GM19351 (cell line): ENCODE results near the gene PPP2R5C.
"Not testable (repeated sequence)": the region's sequence is repeated elsewhere in the genome, so short reads cannot be mapped to it uniquely, and the experiment has no call there.

Source experiments
- ATAC-seq: cut with Tn5 transposase; IDR thresholded peaks from one replicate; pipeline ENCODE4 v1.9.1; 2021; ENCODE audit warnings: mild to moderate bottlenecking, moderate library complexity; ENCODE audit not compliant: unreplicated experiment

Gene PPP2R5C

DNA sequence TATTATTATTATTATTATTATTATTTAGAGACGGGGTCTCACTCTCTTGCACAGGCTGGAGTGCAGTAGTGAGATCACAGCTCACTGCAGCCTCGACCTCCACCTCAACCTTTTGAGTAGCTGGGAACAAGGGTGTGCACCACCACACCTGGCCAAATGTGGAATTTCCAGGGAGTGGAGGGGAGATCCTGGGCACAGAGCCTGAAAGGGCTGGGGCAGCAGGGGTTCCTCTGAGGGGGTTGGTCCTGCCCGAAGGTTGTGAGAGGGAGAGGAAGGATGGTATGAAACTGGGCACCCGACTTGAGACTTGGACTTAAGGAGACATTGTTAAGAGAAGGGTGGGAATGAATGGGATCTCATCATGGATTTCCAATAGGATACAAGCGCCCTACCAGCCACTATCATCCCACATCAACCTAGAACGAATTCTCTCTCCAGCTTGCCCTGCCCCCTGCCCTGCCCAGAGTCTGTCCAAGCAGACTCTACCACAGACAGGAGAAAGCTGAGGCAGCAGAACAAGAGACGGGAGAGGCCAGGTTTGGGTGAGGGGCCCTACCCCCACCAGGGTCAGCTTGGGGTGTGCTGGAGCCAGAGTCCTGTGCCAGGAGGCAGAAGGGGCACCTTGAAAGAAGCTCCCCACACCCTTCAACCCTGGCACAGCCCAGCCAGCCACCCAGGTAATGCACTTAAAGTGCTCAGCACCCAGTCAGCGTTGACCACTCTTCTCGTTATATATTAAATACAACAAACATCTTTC is 200.4 kb downstream of the PPP2R5C start:
- no peak for ATAC-seq

DNA sequence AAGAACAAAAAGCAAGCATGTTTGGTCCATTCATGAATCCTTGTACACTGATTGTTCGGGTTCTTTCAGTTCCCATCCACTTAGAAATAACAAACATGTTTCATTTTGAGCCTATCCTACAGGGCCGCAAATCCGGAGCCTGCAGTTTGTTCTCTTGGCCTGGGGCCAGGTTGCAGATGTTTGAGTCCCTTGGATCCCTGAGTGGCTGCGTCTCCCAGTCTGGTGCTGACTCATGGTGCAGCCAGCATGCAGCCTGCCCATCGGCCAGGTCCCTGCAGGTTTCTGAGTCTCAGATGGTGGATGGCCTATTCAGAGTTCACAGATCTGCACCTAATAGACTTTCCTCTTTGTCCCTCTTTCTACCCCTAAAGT is 201.0 kb downstream of the PPP2R5C start:
- ATAC-seq = no peak

DNA sequence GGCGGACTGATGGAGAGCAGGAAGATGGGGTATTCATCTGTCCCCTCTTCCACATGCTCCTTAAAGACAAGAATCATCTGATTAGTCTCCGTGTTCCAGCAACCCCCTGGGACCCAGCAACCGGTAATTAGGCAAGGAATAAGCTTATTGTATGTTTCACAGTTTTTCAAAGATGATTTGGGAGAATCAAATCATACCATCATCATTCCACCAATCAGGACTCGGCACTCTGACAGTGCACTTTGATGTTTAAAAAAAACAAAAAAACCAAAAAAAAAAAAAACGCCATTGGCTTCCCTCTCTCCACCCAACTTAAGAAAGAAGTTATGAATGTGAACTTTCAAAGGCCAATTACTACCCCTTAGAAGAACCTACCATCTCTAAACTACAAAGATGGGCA is 201.5 kb downstream of the PPP2R5C start:
- no peak for ATAC-seq

DNA sequence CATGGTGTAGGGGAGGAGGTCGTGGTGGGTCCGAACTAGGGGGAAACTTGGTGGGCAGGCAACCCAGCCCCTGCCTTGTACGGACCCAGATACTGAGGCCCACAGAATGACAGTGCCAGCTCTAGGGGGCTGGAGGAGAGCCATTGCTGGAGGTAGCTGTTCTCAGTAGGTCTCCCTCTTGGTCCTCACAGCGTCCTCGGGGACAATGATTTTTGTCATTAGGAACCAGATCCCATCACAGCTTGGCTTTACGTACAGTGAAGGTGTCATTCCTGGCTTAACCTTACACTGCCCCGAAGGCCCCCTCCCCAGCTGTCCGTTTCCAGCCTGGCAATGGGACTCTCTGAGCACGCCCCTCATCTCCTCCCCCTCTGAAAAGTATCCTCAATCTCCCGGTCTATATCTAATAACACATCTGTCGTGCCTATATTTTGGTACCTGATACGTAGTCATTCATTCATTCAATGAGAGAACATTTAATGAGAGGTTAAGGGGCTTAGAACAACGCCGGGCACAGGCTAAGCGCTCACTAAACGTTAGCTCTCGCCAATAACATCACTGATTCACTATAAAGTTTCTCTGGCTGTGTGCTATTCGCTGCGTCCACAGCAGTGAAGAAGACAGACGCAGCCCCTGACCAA is 202.3 kb downstream of the PPP2R5C start:
- ATAC-seq = no peak

DNA sequence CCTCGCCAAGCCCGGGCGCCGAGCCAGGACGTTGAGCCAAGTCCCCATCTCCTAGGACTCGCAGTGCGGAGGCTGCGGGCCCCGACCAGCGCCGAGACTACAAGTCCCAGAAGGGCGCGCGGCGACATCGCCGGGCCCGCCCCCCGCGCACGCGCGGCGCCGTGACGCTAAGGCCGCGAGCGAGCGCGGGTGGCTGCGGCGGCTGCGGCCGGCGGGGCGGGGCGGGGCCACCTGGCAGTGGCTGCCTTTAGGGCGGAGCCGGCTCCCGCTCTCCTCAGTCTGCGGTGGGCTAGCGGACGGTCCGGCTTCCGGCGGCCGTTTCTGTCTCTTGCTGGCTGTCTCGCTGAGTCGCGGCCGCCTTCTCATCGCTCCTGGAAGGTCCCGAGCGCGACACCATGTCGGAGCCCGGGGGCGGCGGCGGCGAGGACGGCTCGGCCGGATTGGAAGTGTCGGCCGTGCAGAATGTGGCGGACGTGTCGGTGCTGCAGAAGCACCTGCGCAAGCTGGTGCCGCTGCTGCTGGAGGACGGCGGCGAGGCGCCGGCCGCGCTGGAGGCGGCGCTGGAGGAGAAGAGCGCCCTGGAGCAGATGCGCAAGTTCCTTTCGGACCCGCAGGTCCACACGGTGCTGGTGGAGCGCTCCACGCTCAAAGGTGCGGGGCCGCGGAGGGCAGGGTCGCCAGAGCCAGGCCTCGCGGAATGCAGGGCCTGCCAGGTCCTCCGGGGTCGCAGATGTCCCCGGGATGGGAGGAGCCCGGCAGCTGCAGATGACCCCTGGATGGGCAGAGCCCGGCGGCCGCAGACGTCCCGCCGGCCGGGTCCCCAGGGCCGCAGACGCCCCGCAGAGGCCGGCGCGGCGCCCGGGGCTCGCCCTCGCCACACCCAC is 203.0 kb downstream of the PPP2R5C start, which contains the start of gene DYNC1H1:
TSS of gene DYNC1H1 (plus strand) at position 277 of the 884 bp plus-strand sequence. CDS start at position 396, 119 bp downstream.
- ATAC-seq = peak; percentile 85

DNA sequence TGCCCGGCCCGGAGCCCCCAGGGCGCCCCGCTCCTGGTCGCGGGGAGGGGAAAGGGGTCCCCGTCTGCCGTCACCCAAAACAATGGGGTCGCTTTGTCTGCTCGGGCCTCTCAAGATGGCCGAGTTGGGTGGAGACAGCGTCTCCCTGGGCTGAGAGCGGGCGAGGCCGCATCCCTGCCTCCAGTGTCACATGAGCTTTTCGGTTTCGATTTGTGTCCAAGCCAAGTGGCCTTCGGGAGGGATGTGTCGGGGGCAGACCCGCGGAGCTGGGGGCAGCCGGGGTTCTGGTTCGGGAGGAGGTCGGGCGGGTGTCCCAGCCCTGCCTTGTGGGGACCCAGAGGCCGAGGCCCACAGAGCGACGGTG is 203.7 kb downstream of the PPP2R5C start:
- peak; percentile 36 for ATAC-seq

DNA sequence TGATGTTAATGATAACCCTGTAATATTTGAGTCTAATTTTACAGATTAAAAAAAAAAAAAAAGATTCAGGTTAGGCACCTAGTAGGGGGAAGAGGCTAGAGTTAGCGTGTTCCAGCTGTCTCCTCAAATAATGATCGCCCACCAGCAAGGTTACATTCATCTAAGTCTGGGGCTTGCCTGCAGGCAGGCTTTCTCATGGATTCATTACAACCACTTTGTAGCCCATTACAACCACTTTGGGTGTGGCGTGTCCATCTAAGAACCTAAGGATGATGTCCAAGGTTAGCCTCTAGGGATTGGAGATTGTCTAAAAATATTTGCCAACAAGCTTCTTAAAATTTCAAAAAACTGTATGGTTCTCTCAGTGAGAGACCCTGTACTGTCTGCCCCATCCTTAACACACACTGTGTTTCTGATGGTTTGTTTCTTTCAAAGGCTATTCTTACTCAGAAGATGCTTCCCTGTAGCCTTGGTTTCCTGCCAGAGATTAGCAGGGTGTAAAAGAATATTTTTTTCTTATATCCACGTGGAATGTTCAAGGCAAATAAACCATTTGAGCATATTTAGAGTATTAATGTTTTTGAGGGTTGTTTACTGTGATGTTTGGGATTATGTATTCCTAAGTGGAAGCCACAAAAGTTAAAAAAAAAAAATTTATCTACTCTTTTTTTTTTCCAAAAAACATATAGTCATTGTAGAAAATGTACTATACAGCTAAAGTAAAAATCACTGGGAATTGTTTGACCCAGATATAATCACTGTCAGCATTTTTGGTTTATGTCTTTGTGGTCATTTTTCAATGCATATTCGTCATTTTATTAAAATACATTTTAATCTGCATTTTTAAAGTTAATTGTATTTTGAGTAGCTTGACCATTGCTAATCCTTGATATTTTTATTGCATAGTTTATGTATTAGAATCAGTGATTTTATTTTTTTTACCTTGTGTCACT is 204.5 kb downstream of the PPP2R5C start:
- ATAC-seq = no peak

DNA sequence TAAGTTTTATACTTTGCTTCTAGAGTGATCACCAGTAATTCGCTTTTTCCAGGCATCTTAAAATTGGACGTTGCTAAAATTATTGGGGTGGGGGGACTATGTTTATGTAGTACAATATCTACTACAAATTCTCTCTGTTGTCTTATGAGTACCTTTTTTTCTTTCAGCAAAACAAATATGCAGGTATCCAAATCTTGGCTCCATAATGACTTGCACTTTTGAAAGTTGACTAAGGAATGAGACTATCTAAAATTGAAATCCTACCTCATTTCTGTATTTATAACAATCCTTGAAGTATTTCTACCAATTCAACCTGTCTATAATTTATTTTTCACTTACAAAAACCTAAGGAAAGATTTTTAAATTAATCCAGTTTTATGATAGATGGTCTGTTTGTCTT is 205.2 kb downstream of the PPP2R5C start:
- ATAC-seq = no peak

DNA sequence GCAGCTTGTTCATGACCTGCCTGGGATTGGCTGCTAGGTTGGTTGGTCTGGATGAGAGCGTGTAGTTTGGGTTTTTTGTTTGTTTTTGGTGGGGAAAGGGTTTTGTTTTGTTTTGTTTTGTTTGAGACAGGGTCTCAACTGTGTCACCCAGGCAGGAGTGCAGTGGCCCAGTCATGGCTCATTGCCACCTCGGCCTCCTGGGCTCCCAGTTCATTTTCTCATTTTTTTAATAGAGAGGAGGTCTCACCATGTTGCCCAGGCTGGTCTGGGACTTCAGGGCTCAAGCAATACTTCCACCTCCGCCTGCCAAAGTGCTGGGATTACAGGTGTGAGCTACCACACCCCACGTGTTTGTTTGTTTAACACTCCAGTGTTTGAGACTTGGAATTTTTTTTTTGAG is 206.7 kb downstream of the PPP2R5C start:
- no peak for ATAC-seq

DNA sequence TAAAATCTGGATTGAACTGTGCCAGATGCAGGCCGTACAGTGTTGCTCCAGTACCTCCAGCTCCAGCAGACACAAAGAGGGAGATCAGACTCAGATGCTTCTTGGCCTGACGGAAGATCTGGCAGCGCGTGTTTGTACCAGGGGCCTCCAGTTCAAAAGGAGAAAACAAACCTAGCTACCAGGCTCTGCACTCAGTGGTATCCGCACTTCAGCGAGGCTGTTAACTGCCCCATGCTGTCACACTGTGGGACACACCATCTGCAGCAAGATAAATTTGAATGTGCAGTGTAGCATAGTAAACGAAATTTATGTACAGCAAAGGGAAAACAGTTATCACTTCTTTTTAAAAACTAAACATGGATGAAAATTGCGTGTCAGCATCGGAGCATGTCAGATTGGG is 208.0 kb downstream of the PPP2R5C start:
- no peak for ATAC-seq

DNA sequence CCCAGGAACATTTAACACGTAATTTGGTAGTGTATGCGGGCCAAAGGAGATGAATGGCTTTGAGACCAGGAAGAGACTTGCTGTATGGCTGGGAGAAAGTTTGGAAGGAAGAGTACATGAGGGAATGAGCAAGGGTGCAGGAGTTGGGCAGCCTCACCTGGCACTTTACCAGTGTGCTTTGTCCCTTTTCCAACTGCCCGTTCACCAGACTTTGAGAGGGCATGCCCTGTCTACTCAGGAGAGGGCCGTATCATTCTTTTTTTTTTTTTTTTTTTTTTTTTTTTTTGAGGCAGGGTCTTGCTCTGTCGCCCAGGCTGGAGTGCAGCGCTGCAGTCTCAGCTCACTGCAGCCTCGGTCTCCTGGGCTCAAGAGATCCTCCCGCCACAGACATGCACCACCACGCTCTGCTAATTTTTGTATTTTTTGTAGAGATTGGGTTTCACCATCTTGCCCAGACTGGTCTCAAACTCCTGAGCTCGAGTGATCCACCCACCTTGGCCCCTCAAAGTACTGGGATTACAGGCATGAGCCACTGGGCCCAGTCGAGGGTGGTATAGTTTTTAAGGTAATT is 209.4 kb downstream of the PPP2R5C start:
- ATAC-seq = no peak

DNA sequence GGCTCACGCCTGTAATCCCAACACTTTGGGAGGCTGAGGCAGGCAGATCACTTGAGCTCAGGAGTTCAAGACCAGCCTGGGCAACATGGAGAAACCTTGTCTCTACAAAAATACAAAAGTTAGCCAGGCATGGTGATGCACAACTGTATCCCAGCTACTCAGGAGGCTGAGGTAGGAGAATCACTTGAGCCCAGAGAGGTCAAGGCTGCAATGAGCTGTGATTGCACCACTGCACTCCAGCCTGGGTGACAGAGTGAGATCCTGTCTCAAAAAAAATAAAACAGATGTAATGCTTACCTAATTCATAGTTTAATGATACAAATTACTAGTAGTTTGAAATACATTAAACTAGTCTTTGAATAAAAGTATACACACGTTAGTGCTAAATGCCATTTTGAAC is 209.9 kb downstream of the PPP2R5C start:
- not testable (repeated sequence) for ATAC-seq

DNA sequence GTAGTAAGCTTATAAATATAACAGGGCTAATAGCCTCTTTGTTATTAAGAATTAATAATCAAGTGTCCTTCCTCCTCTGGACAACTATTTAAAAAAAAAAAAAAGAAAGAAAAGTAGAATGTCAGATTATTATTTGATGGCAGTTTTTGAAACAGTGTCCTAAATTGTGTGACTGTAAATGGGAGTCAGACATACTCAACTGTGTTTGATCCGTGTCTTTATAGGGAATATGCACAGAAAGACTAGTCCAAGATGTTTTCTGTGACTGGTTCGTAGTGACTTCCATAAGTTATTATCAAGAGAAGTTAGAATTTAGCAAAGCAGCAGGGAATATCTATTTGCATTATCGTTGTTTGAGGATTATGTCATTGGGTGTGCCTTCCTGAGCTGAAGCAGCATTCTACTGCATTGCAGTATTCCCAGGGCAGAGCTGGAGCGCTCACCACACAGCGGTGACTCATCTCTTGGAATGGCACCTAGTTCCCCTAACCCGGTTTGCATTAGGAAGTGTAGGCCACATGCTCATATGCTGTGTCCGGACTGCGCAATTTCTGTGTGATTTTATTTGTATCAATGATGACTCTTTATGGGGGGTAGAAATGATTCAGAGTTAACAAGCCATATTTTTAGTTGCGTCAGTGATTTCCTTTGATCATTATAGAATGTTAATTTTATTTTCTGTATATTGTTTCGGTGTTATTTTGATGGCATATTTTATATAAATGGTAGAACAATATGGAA is 210.8 kb downstream of the PPP2R5C start:
- no peak for ATAC-seq

DNA sequence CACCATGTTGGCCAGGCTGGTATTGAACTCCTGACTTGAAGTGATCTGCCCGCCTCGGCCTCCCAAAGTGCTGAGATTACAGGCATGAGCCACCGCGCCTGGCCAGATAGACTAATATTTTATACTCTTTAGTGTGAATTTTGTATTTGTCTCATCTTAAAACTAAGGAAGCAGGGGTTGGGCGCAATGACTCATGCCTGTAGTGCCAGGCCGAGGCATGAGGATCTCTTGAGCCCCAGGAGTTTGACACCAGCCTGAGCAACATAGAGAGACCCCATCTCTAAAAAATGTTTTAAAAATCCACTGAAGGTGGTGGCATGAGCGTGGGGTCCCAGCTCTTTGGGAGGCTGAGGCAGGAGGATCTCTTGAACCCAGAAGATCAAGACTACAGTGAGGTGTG is 211.8 kb downstream of the PPP2R5C start:
- no peak for ATAC-seq

DNA sequence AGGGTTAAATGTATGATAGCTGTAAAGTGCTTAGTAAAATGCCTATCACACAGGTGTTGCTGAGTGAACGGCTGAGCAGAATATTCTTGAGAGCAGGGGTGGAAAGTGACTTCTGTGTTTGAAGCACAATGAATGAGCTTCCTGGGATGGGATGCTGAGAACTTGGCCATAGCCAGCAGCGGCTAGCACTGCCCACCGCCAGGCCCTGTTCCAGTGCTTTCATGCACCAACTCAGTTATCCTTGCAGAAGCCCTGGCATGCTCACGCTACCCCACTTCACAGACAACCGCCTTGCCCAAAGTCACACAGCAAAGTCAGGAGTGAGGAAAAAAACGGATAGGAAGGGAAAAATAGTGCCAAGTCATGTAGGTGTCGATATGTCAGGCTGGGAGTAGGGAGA is 213.7 kb downstream of the PPP2R5C start:
- ATAC-seq = no peak
